HG02759 (cell line): ENCODE data around the gene ST3GAL3.

Experiments used
- ATAC-seq: cut with Tn5 transposase; IDR thresholded peaks from one replicate; pipeline ENCODE4 v1.9.1; 2021; ENCODE audit warnings: mild to moderate bottlenecking, moderate library complexity; ENCODE audit not compliant: unreplicated experiment

Gene ST3GAL3

DNA sequence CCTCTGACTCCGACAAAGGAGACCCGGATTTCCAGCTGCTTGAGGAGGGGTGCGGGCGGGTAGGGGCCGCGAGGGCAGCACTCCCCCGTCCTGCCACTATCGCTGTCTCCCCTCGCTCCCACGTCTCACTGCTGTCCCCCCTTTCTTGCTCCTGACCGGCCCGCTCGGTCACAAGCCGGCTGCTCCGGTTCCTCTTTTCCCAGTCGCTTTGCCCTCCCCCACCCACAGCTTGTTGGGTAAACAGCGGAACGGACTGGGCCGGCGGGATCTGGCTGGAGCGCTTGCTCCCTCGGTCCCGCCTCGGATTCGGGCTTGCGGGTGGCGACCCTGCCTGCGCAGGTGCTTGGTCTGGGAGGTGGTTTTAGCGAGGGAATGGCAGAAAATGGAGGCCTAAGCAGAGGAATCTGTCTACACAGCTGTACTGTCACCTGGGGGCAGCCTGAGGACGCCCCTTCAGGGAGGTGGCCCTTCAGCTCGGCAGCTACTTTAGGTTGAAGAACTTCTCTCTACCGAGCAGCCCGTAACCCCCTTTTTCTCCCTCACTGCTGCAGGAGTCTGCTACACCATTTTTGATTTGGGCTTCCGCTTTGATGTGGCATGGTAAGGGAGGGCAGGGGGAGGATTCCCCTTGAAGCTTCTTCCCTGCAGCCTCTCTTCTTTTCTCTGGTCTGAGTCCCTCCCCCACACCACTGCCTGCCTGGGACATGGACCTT lies 268.1 kb downstream of the ST3GAL3 start:
- ATAC-seq = no peak

DNA sequence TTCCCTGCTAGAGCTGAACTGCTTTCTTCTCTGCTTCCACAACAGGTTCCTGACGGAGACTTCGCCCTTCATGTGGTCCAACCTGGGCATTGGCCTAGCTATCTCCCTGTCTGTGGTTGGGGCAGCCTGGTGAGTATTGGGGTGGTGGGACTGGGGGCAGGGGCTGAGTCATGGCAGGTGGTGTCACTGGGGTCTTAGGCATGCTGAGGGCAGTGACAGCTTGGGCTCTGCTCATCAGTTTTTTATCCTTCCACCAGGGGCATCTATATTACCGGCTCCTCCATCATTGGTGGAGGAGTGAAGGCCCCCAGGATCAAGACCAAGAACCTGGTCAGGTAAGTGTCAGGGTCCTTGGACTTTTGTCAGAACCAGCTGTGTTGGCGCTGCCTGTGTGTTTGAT lies 268.7 kb downstream of the ST3GAL3 start:
- no peak for ATAC-seq

DNA sequence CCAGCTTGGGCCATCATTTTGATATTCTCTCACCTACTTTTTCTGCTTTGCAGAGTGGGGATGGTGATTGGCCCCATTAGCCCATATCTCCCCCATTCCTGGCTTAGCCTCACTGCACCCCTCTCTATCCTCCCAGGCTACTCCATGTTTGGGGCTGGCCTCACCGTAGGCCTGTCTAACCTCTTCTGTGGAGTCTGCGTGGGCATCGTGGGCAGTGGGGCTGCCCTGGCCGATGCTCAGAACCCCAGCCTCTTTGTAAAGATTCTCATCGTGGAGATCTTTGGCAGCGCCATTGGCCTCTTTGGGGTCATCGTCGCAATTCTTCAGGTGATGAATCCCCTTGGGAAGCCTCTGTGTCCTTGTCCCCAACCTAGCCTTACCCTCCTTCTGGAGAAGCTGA lies 269.6 kb downstream of the ST3GAL3 start:
- ATAC-seq = no peak

DNA sequence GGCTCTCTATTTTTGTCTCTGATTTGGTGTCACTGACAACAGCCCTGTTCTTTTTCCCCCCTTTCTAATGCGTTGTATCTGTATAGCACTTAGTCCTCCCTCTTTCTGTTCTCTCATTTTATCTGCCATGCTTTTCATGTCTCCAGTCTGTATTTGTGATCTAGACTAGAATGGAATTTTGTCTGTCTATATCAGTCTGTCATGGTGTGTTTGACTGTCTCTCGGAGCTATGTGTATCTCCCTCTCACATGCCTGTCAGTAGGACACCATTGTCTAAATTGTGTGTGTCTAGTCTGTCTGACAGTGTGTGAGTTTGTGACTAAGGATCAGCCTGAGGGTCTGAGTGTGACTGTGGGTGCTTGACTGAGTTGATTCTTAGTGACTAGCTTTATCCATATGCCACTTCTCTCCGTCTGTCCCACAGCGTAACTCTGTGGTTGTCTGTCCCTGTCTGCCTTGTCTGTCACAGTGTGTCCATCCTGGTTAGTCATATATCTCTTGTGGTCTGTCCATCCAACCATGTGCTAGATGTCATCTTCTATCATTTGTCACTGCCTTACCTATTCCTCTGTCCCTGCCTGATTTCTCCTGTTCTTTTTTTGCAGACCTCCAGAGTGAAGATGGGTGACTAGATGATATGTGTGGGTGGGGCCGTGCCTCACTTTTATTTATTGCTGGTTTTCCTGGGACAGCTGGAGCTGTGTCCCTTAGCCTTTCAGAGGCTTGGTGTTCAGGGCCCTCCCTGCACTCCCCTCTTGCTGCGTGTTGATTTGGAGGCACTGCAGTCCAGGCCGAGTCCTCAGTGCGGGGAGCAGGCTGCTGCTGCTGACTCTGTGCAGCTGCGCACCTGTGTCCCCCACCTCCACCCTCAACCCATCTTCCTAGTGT lies 270.3 kb downstream of the ST3GAL3 start:
- no peak for ATAC-seq

DNA sequence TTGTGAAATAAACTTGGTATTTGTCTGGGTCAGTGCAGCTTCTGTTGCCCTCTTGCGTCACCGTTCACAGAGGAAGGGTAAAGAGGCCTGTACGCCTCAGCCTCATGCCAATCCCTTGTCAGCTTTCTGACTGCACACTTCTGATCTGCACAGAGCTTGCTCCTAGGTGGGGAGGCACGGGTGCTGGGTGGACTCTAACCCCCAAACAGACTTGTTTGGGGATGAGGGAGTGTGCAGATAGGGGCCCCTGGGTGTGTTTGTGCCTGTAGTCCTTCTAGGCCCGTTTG lies 270.9 kb downstream of the ST3GAL3 start:
- ATAC-seq = no peak

DNA sequence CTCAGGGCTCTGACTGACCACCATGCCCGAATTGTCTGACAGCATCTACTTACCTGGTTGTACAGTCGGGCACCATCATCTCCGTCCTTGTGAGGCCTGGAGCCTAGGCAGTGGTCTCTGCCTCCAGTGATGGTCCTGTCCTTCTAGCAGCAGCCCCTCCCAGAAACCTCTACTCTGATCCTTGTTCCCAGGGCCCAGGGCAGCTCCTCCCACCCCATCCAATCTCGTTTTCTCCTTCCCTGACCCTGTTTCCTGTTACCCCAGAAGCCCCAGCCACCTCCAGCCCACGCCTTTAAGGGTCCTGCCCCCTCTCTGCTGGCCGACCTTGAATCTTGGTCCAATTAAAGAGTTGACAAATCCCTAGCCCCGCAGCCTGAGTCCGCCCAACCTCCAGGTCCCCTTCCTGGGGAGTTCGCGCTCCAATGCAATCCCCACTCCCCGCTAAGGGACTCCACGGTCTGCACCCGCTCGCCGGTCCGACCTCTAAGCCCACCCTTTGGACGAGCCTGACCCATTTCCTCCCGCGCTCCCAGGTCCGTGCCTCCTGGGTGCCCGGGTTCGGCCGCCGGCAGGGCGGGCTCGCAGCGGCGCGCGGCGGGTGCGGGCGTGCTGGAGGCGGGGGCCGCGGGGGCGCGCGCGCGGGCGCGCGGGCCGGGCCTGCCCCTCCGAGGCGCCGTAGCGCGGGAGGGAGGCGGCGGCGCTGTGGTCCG lies 271.4 kb downstream of the ST3GAL3 start, which contains the start of gene B4GALT2:
TSS of gene B4GALT2 (plus strand) at position 660 of the 710 bp plus-strand sequence. CDS start 1,951 bp downstream, outside the sequence.
- ATAC-seq = no peak

DNA sequence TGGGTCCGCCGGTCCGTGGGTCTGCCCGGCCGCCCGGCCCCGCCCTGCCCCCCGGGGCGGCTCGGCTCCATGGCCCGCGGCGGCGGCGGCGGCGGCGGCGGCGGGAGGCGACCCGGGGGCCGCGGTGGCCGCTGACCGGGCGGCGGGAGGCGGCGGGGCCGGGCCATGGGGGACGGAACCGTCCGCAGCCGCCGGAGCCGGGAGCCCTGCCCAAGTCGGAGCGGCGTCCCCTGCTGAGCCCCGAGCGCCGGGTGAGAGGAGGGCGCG lies 271.9 kb downstream of the ST3GAL3 start:
- no peak for ATAC-seq

DNA sequence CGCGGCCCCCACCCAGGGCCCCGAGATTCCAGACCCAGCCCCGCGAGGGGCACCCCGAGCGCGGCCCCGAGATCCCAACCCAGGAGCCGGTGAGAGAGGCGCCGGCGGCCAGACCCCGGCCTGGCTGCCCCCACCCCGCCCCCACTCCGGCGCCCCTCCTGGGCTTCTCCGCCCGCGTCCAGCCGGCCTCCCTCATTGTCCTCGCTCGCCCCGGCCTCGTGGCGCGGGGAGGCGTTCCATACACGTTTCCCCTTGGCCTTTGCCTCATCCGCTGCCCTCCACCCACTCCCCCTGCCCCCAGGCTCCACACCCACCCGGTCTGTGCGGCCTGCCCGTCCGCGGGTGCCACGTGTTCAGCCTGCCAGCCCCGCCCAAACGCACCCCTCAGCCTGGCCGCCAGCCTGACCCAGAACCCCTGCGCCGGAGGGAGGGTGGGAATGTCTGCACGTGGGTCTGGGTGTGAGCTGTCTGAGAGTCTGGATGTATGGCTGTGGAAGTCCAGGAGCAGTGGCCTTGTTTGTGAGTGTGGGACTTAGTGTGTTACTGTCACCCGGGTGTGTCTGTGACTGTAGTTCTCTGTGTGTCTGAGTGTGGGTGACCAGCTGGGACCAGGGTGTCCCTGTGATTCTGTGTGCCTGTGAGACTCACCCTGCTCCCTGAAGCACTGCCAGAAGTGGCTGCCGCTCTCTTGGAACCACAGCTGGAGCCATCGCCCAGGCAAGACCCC lies 272.4 kb downstream of the ST3GAL3 start:
- no peak for ATAC-seq

DNA sequence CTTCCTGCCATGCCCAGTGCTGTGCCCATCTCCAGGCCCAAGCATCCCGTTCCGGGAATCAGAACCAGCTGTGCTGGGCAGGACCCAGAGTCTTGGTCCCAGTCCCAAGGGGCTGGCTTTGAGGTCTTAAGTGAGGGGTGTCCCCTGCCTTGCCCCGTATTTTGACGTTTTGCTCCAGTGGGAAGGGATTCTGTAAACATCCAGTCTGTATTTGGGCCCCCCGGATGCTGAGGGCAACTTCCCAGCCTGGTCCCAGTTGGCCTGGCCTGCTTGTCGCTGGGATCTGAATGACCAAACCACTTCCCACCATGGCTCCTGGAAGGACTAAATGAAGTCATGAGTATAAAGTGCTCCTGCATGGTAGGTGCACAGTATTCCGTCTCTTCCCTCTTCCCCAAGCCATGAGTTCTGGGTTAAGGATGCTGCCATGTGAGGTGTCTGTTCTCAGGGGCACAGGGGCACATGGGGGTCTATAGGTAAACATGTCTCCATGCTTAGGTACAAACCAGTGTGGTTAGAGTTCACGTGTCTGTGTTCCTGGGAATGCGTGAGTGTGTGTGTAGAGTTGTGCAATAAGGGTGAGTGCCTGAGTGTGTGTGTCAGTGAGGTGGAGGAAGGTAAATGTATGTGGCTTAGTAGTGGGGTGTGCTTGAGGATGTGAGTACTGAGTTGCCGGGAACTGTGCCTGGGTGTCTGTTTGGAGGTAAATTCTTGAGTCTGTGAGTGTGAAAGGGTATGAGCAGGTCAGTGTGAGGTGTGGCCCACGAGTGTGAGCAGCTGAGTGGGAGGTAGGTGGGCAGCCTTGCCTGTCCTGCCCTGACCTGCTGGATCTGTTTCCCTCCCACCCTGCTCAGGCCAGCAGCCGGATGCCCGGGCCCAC lies 273.2 kb downstream of the ST3GAL3 start:
- no peak for ATAC-seq
